Fibroblast of villous mesenchyme (primary cell): ENCODE measurements around the gene GSG1L. TPM values are rescaled to one million over a fixed set of nuclear protein-coding genes. Genes with fewer than 3 reads are reported as not detected.

Experiments used
- DNase-seq: peaks from one replicate; pipeline ENCODE4 v3.0.0-alpha.2; 2010; ENCODE audit warnings: low read depth
- H3K4me3 ChIP-seq: 2 replicates; pipeline ENCODE4 v1.5.1; 2011; ENCODE audit warnings: low read depth, mild to moderate bottlenecking, low read length
- total RNA-seq: library from RNA; depleted of rRNA; stranded (reverse); fragments of >200 nt; gene quantifications from 2 replicates; pipeline ENCODE4 v1.2.3, GENCODE V29; 2012
- TF ChIP-seq, protein P1 (sequence below): IDR thresholded peaks from 2 replicates; pipeline ENCODE4 v1.5.1; 2012; ENCODE audit warnings: low read depth, mild to moderate bottlenecking, low read length; ENCODE audit not compliant: insufficient read depth

Gene GSG1L
- total RNA-seq: not detected in 2 replicates

- TF ChIP-seq, protein P1, sequence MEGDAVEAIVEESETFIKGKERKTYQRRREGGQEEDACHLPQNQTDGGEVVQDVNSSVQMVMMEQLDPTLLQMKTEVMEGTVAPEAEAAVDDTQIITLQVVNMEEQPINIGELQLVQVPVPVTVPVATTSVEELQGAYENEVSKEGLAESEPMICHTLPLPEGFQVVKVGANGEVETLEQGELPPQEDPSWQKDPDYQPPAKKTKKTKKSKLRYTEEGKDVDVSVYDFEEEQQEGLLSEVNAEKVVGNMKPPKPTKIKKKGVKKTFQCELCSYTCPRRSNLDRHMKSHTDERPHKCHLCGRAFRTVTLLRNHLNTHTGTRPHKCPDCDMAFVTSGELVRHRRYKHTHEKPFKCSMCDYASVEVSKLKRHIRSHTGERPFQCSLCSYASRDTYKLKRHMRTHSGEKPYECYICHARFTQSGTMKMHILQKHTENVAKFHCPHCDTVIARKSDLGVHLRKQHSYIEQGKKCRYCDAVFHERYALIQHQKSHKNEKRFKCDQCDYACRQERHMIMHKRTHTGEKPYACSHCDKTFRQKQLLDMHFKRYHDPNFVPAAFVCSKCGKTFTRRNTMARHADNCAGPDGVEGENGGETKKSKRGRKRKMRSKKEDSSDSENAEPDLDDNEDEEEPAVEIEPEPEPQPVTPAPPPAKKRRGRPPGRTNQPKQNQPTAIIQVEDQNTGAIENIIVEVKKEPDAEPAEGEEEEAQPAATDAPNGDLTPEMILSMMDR: no peak
- no peak for DNase-seq
- H3K4me3 ChIP-seq: no peak within 1 kb of the TSS
Observed at GRCh38 chr16:28063591-28064061, at the start of gene GSG1L. Gene GSG1L (minus strand): TSS chr16:28063714. CDS start chr16:28063424, 290 bp downstream.

GRCh38 chr16:28112908-28113307, 49.4 kb upstream of the GSG1L start:
- no peak overlapping the region for H3K4me3 ChIP-seq
- DNase-seq: no peak
- TF ChIP-seq, protein P1: no peak

DNA sequence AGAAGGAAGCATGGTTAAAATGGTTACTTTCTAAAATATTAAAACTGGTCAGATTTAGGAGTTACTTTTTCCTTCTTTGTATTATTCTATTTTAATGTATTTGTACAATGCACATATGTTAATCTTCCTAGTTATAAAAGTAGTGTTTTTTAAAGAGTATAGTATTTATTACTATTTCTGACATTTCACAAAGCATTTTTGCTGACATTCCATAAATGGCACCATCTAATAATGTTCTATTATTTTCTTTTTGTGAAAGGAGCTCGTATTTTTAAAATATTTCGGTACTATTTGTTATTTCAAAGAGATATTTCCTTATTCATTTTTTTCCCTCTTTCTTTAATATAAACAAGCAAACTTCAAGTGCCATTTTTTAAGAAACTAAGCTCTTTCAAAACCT, 47.5 kb upstream of the GSG1L start:
- no peak overlapping the region for H3K4me3 ChIP-seq
- DNase-seq: no peak
- TF ChIP-seq, protein P1: no peak

GRCh38 chr16:28110479-28110878, 47.0 kb upstream of the GSG1L start:
- DNase-seq: peak; percentile 49
- TF ChIP-seq, protein P1: no peak

GRCh38 chr16:28110074-28110473, 46.6 kb upstream of the GSG1L start:
- DNase-seq: peak; percentile 77
- TF ChIP-seq, protein P1: no peak
- H3K4me3 ChIP-seq: no peak overlapping the region

More at GRCh38 chr16:28110479-28110878, 47.0 kb upstream of the GSG1L start:
- no peak overlapping the region for H3K4me3 ChIP-seq

GRCh38 chr16:28108590-28109247, 45.2 kb upstream of the GSG1L start:
- TF ChIP-seq, protein P1: no peak
- DNase-seq: no peak
- H3K4me3 ChIP-seq: no peak overlapping the region
